ENCODE results near the gene WASF1.

GRCh38 chr6:110139052-110139451 is 40.4 kb downstream of the WASF1 start:
- TF ChIP-seq CTCF (IDR thresholded peaks at IDR 0.05; ENCODE audit: low read depth, low read length) = no peak
- TF ChIP-seq EZH2phosphoT487 (IDR thresholded peaks at IDR 0.05; ENCODE audit: low read depth) = no peak
